NCI-H1048 (cell line): Measurements from ENCODE around the gene ATP7B.

ENCODE experiments used
- DNase-seq: peaks from one replicate; lab custom pipeline; 2025; lab: John Stamatoyannopoulos, UW

ATP7B gene

DNA sequence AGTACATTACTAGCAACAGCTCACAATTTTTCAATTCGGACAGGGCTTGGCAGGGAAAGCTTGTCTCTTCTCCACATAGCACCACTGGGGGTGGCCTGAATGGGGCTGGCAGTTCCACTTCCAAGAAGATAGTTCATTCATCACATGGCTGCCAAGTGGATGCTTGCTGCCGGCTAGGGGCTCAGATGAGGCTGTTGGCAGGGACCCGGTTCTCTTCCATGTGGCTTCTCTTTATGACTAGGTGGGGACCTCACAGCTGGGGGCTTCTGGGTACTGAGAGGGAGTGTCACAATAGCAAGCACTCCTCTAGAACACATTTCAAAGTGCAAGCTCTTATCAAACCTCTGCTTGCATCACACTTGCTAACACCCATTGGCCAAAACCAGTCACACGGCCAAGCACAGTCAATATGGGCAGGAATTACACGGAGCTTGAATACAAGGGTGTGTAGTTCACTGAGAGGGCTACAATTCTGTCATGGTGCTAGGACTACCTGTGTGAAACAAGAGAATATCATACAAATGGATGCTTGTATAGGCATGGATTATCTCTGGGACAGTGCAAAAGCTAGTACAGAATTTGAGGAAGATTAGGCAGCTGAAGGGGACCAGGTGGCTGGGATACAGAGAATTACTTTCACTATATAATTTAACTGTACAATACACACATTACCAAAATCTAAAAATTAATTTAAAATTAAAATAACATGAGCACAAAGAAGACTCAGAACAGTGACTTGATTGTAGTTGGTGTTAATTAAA, 32.3 kb downstream of the ATP7B start:
- DNase-seq, result no peak

DNA sequence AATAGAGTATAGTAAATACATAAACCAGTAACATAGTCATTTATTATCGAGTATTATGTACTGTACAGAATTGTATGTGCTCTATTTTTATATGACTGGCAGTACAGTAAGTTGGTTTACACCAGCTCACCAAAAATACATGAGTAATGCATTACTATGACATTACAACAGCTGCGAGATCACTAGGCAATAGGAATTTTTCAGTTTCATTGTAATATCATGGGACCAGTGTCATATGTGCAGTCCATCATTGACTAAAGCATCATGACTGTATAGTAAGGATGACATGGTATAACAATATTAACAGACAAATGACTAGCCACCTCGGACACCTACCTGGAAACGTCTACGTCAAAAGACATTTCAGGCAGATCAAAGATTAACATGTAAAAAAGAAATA, 33.6 kb downstream of the ATP7B start:
- DNase-seq, result no peak

DNA sequence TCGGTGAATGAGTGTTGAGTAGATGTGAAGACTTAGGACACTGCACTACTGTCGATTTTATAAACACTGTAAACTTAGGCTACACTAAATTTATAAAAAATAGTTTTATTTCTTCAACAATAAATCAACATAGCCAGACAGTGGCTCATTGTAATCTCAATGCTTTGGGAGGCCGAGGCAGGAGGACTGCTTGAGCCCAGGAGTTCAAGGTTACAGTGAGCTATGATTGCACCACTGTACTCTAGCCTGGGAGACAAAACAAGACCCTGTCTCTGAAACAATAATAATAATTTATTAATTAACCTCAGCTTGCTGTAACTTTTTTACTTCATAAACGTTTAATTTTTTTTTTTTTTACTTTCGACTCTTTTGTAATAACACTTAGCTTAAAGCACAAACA, 34.4 kb downstream of the ATP7B start:
- no peak for DNase-seq

DNA sequence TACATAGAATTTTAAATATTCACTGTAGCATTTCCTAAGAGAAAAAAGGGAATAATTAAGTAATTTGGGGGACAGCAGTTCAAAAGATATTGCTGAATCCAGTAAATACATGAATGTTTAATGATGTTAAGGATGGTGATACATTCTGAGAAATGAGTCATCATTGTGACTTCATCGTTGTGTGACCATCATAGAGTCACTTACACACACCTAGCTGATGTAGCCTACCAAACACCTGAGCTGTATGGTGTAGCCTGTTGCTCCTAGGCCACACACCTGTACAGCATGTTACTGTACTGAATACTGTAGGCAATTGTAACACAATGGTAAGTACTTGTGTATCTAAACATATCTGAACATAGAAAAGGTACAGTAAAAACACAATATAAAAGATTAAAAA, 34.8 kb downstream of the ATP7B start:
- no peak for DNase-seq

DNA sequence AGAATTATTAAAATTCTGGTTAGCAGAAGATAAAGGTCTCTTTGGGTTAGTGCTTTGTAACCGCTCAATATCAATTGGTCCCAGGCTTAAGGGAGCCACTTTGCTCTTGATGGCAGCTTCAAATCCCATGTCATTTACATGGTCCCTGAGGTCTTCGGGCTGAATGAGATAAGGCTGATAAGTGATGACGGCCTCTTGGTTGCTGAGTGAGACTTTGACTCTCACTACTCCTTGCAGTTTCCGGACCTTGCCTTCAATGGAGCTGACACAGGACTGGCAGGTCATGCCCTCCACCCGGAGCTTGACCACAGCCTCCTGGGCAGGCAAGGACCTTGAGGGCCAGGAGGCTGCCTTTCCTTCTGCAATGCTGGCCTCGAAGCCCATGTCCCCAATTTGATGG, 36.8 kb downstream of the ATP7B start:
- DNase-seq, result no peak

DNA sequence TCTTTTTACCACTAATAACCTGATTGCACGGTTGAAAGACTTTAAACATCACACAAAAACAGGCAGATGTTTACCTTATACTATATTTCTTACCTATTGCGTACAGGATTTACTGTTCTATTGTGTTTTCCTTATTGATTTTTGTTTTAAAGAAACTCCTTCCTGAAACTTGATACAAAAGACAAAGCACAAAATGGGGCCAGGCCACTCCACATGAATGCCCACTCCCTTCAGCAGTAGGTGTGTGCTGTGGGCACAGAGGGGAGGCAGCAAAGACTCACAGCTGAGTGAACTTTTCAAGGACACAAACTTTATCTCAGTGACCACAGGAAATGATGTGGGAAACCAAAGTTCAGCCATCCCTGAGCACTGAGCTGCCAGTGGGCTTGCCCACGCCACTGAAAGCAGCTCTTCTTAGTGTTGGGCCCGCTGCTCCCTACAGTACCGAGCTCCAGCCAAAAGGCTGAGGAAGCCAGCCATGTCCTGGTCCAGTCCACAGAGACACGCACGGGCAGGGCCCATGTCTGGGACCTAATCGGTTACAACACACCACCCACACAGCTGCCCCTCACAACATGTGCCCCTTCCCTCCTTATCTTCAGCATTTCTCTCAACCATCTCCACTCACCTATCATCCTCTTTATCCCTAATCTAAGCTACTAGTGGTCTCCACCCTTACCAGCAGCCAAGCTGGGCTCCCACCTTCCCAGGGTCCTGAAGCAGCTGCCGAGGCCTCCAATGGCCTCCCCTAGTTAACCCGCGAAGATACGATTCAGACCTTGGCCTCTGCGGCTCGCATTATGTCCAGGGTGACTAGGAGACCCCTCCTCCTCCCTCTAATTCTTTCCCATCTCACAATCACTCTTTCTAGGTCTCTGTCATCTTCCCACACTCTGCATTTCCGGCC, 39.5 kb downstream of the ATP7B start:
- no peak for DNase-seq

DNA sequence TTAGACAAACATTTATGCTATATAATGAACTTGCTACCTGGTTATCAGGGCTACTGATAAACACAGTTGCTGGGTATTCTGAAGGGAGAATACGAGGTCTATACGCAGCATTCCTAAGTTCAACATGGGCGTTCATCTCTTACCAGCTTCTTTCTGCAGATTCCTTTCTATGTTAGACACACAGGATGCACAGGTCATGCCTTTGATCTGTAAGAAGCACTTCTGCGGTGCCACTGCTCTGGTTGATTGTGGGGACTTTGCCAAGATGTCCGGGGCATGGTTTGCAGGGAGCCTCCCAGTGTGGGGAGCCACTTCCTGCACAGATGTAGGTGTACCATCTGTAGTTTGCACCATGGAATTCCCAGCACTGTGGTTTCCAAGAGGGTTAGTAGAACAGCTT, 40.9 kb downstream of the ATP7B start:
- DNase-seq, result no peak

DNA sequence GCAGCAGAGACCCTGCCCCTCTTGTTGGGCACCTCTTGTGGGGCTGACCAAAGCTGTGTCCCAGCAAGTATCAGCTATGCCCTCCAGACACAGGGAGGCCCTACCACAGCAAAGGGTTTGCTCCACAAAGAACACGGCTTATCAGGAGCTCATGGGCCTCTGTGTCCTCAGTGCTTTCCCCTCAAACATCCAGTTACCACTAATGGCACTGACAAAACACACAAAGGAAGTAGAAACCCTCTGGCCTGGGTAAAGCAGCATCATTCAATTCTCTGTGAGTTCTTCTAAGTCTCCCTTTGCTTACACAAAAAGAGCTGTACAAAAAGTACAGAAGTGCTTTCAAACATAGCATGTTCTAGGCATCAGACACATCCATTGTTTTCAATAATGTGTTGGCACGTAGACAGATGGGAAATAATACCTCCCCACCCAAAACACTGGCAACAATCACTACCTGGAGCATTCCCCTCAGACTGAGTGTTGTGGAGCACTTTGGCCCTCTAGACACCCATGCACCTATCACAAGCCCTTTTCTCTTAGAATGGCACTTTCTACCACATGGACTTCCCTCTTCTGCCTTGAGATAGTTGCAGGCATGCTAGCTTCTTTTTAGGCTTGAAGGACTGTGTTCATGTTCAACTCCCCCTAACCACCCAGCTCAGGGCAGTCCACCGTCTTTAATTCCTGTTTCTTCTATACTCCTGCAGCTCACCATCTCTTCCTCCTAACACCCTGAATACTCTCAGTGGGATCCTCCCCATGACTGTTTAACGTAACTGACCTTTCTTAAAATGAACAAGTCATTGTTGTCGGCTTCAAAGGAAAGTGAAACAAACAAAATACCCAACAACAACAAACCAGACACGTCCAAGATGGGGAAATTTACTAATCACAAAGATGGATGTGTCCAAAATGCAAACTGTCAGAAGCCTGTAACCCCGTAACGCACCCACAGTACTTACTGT, 43.5 kb downstream of the ATP7B start:
- DNase-seq, result no peak

DNA sequence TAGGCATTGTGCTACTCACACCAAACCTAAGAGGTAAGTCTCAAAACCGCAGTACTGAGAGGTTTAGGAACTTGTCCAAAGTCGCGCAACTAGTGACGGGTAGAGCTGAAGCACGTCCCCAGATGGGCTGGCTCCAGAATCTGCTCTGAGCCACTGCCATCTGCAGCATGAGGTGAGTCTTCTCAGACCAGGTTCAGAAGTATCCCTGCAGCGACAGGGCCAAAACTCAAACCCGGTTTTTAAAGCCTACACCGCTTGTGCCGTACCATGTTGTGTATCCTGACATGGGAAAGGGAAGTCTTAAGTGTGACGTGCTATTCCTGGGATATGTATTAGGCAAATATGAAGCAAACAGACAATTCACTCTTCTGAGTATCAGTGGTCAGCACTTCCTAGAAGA, 45.1 kb downstream of the ATP7B start:
- no peak for DNase-seq

DNA sequence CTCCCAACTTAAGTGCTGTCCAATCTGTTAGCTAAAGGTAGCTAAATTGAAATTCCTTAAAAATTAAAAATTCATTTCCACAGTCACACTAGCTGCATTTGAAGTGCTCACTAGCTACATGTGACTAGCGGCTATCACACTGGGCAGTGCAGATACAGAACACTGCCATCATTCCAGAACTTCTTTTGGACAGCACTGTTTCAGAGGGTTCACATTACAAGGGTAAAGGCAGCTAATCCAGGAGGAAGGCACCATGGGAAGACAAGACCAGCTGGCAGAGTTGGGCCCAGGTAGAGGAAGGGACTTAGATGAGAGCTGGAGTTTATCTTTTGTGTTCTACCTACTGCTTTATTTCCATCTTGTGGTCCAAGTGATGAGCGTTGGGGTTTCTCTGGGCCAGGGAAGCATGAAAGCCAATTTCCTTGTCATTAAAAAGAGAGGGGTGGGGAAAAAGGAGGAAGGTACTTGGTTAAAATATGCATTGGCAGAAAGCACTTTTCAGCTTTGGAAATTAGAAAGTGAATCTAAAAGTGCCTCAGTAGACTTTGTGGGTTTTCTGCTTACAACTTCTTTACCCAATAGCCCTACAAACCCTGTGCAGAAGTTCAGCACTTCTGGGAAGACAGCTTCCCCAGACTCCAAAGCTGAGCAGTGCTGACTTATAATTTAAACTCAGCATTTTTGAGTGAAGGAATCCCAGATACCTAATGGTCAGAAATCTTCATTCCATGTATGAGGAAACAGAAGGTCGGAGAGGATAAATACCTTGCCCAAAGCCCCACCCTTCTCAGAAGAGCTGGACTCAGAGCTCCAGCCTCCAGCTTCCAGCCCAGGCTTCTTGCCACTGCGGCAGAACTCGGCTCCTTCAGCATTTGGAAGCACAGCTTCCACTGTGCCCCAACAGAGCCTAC, 49.5 kb downstream of the ATP7B start:
- no peak for DNase-seq

DNA sequence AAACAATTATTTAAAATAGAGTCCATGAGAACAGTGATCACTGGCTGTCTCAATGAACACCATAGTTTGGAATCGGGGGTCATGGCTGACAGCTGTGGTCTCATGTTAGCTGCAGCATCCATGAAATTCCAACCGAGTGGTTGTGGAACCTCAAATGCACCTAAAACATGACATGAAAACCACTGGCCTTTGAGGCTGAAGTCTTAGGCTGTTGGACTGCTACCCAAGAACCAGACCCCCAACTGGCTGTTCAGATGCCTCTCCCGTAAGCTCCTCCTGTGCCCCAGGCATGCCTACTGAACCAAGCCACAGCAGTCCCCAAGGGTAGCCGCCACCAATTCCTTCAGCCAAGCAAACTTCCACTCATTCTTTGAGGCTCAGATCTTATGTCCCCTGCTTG, 50.5 kb downstream of the ATP7B start:
- no peak for DNase-seq

DNA sequence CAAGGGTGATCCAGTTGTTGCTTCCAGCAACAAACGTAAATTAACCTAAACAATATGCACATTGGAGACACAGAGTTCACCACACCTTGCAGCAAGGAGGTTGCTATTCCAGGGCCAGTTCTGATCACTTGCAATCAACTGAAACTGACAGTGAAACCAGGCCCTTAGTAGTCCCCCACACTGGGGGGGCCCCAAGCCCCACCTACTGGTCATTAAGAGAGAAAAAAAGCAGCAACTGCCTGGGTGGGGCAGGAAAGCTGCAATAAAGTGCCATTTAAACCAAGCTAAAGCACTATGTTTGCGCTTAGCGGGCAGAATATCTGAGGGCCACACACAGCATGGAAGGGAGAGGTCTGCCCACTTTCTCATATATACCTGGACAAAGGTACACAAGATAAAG, 51.5 kb downstream of the ATP7B start:
- no peak for DNase-seq

DNA sequence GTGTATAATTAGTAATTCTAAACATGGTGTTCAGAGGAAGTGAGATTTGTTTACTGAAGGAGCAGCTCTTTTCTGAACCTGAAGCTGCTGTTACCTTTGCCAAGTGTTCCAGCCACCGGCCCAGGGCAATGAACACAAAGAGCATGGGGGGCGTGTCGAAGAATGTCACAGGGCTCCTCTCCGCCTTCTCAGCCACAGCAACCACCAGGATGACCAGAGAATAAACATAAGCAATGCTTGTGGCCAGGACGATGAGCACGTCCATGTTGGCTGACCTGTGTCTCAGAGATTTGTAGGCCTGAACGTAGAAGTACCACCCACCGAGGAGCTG, 53.1 kb downstream of the ATP7B start:
- DNase-seq, result no peak

DNA sequence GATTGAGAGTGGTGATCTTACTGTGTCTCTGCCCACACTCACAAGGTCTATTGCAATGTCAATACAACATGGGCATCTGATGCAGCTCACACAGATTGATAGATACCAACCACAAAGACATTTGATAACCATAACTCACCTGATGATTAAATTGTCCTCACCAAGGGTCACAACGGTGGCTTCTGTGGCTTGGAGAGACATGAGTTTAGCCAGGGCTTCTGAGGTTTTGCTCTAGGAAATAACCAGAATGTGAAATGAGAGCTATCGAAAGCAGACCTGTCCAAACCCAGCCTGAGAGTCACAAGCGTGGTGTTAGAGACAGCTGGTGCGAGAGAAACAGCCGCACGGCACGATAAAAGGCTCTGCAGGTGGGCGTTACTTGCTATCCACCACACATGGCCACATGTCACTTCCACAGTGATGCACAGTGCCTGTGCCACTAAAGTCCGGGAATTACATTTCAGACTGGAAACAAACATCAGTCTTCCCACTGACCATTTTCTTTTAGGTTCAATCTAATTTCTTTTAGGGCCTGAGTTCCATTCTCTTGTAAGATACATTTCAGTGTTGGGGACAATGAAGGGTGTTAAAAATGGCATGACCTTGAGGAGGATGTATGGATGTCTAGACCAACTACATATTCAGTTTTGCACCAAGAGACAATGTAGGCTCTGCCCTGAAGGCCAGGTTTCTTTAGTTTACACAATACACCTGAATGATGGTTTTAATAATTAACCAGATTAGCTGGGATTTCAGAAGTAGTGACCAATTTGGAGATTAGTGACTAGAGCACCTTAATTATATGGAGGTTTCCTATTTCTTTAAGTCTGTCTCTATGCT, 53.7 kb downstream of the ATP7B start:
- DNase-seq, result no peak

DNA sequence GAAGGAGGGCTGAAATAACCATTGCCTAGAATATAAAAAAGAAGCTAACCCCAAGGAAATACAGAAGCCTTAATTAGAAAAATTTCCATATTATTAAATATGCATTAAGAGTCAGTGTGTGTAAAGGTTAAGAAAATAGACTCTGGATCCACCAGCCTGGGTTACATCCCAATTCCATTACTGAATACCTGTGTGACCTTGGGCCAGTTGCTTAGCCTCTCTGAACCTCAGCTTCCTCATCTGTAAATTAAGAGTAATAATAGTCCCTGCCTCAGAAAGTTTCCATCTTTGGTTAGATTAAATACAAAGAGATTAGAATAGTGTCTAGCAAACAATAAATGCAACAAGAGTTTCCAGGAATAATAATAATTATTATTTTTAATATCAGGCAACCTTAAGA, 54.5 kb downstream of the ATP7B start:
- DNase-seq, result no peak

DNA sequence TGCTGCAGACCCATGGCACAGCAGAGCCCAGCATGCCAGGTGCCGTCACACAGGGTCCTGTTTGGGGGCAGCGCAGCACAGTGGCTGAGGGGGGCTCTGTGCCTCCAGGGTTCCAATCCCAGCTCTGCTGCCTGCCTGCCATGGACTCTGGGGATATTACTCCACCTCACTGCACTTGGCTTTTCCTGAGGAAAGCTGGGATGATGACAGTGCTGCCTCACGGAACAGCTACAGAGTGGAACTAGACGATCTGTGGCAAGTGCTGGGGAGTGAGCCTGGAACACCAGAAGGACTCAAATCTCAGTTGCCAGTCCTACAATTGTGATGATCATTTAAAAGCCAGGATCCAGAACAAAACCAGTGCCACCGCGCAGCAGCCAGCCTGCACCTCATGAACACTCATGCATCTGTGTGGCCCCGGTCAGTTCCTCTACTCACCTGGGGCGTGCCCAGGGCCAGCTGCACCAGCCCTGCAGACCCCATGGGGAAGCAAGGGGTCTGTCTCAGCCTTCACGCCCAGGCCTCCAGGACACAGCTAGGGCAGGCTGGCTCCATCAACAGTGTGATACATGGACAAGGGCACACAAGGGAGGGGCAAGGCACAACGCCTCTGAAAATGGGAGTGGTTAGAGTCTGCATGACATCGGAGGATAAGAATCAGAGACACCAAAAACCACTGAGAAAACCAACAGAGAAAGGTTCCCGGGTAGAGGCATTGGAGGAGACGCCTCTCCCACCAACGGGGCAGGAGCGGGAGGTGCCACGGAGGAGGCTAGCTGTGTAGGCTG, 55.2 kb downstream of the ATP7B start:
- DNase-seq, result no peak

DNA sequence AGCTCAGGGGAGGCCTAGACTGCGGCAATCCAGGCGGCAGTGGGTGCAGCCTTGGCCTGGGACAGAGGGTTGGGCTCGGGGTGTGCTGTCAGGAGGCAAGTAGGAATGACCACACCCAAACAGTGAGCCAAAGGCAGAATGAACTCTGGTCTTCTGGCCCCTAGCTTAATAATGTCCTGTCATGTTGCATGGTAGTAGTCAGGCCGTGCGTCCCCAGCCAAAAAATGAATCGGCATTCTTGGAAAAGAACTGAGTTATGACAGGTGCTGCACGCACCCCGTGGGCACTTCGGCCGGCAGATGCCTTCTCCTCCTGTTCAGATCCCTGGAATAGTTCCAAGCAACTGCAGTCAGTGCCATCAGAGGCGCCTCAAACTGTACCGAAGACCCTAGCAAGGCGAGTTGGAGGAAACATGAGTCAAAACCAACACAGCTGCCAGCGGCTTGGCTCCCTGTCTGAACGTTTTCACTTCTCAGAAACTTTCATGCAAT, 55.9 kb downstream of the ATP7B start:
- DNase-seq, result no peak

DNA sequence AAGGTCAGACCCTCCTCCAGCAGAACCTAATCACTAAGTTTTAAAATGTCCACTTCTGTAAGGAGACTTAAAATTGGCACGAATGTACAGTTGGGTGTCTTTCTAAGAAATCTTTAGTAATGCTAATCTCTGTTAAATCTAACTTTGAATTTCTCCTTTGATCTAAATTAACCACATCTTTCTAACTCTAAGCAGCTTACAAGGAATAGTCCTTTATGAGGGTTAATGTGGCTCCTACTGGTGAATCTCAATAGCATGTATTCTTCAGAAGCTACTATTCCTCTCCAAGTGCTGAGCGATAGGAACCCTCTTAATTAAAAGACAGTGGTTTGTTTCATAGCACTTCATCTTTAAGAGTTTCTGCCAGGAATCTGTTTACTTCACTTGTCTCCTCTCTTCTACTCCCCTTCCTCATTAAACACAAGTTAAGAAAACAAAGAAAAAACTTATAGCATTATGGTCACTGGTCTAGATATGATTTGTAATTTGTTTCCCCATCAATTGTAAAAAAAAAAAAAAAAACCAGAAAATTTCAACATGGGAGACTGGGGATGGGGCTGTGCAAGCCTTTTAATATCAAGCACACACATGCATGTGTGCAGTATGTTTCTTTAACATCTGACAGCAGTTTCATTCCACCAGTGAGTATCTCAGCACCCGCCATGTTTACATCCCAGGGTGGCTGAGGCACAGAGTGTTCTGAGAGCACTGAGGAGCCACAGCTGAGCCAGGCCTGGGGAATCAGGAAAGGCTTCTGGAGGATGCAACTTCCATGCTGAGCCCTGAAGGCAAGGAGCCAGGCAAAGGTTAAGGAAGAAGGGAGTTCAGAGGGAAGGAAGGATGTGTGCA, 57.7 kb downstream of the ATP7B start:
- no peak for DNase-seq
